ENCODE results near the gene CLEC1A.

GRCh38 chr12:10101042-10101579 lies 2.3 kb upstream of the CLEC1A start:
- TF ChIP-seq CTCF (conservative IDR thresholded peaks at IDR 0.05; ENCODE audit: low read length) (no peak), EZH2phosphoT487 (IDR thresholded peaks at IDR 0.05; ENCODE audit: borderline replicate concordance, low read depth, low read length) (no peak)
